Liver (tissue), 9 donors: ENCODE results near the gene MBP. TPM values are rescaled to one million over a fixed set of nuclear protein-coding genes. Genes with fewer than 3 reads are reported as not detected.

Experiments used
- DNase-seq: peaks from one replicate; pipeline ENCODE4 v3.0.0-alpha.2; 2017; ENCODE audit warnings: low spot score
- H3K27ac ChIP-seq, 2 donors: one replicate each; pipeline ENCODE4 v1.7.0; 2013; ENCODE audit warnings: inconsistent platforms in 2 of 2, low read length in 2 of 2, control low read depth in 1 of 2, low read depth in 1 of 2, mild to moderate bottlenecking in 1 of 2
- H3K27me3 ChIP-seq, 4 donors: one replicate each; pipeline versions ENCODE4 v1.6.1 to v1.7.0; 2013; ENCODE audit warnings: low read length in 3 of 4, inconsistent platforms in 1 of 4, mild to moderate bottlenecking in 1 of 4, moderate library complexity in 1 of 4; ENCODE audit not compliant: control insufficient read depth in 4 of 4, insufficient read depth in 4 of 4
- H3K36me3 ChIP-seq, 4 donors: one replicate each; pipeline versions ENCODE4 v1.6.1 to v1.7.0; 2013; ENCODE audit warnings: low read length in 3 of 4, mild to moderate bottlenecking in 3 of 4, low read depth in 1 of 4, moderate library complexity in 1 of 4; ENCODE audit not compliant: control insufficient read depth in 4 of 4, insufficient read depth in 3 of 4
- H3K4me1 ChIP-seq, 4 donors: one replicate each; pipeline versions ENCODE4 v1.6.1 to v1.7.0; 2013; ENCODE audit warnings: low read length in 3 of 4, mild to moderate bottlenecking in 3 of 4, moderate library complexity in 1 of 4; ENCODE audit not compliant: control insufficient read depth in 4 of 4, insufficient read depth in 4 of 4
- H3K4me3 ChIP-seq, 3 donors: one replicate each; pipeline versions ENCODE4 v1.6.1 to v1.7.0; 2013; ENCODE audit warnings: low read length in 3 of 3, control low read depth in 1 of 3, low read depth in 1 of 3, mild to moderate bottlenecking in 1 of 3
- H3K9ac ChIP-seq, 2 donors: one replicate each; pipeline ENCODE4 v1.7.0; 2013; ENCODE audit warnings: low read length in 2 of 2, mild to moderate bottlenecking in 2 of 2, moderate library complexity in 2 of 2, control low read depth in 1 of 2, low read depth in 1 of 2
- H3K9me3 ChIP-seq, 4 donors: one replicate each; pipeline versions ENCODE4 v1.6.1 to v1.7.0; 2013; ENCODE audit warnings: low read length in 3 of 4; ENCODE audit not compliant: control insufficient read depth in 4 of 4
- ATF3 ChIP-seq: IDR thresholded peaks from 2 replicates; pipeline ENCODE4 v1.6.1; 2016; ENCODE audit warnings: antibody characterized with exemption
- CTCF ChIP-seq: fragments of 150-350 bp; IDR thresholded peaks from 2 replicates; pipeline ENCODE4 v1.5.1; 2017; ENCODE audit warnings: improper control_type of control experiment, low read depth, low read length; ENCODE audit not compliant: missing input control
- EGR1 ChIP-seq, 2 donors: IDR thresholded peaks; 2 replicates each; pipeline ENCODE4 v1.6.1; 2016 to 2018; ENCODE audit warnings: antibody characterized with exemption in 2 of 2, low read depth in 2 of 2
- FOXA1 ChIP-seq: IDR thresholded peaks from 2 replicates; pipeline ENCODE4 v1.6.1; 2016; ENCODE audit warnings: antibody characterized with exemption
- FOXA2 ChIP-seq: IDR thresholded peaks from 2 replicates; pipeline ENCODE4 v1.6.1; 2016; ENCODE audit warnings: antibody characterized with exemption
- GABPA ChIP-seq, 2 donors: IDR thresholded peaks in 1 of 2; conservative IDR thresholded peaks in 1 of 2; 2 replicates each; pipeline ENCODE4 v1.6.1; 2016; ENCODE audit warnings: antibody characterized with exemption in 2 of 2, mild to moderate bottlenecking in 1 of 2, moderate library complexity in 1 of 2
- HNF4A ChIP-seq, 2 donors: conservative IDR thresholded peaks; 2 replicates each; pipeline ENCODE4 v1.6.1; 2016; ENCODE audit warnings: antibody characterized with exemption in 2 of 2, mild to moderate bottlenecking in 2 of 2
- HNF4G ChIP-seq: IDR thresholded peaks from 2 replicates; pipeline ENCODE4 v1.6.1; 2016; ENCODE audit warnings: antibody characterized with exemption
- MAX ChIP-seq: IDR thresholded peaks from 2 replicates; pipeline ENCODE4 v1.6.1; 2016; ENCODE audit warnings: antibody characterized with exemption
- NR2F2 ChIP-seq: IDR thresholded peaks from 2 replicates; pipeline ENCODE4 v1.6.1; 2016; ENCODE audit warnings: antibody characterized with exemption
- RAD21 ChIP-seq, 2 donors: IDR thresholded peaks; 2 replicates each; pipeline ENCODE4 v1.6.1; 2016; ENCODE audit warnings: antibody characterized with exemption in 2 of 2, mild to moderate bottlenecking in 2 of 2
- REST ChIP-seq: IDR thresholded peaks from 2 replicates; pipeline ENCODE4 v1.6.1; 2016; ENCODE audit warnings: antibody characterized with exemption, mild to moderate bottlenecking
- RXRA ChIP-seq, 2 donors: IDR thresholded peaks; 2 replicates each; pipeline ENCODE4 v1.6.1; 2017 to 2018; ENCODE audit warnings: antibody characterized with exemption in 2 of 2, mild to moderate bottlenecking in 1 of 2
- SP1 ChIP-seq: IDR thresholded peaks from 2 replicates; pipeline ENCODE4 v1.6.1; 2018; ENCODE audit warnings: antibody characterized with exemption, mild to moderate bottlenecking
- TAF1 ChIP-seq: conservative IDR thresholded peaks from 2 replicates; pipeline ENCODE4 v1.6.1; 2016; ENCODE audit warnings: antibody characterized with exemption, mild to moderate bottlenecking
- YY1 ChIP-seq: IDR thresholded peaks from 2 replicates; pipeline ENCODE4 v1.6.1; 2016; ENCODE audit warnings: antibody characterized with exemption, mild to moderate bottlenecking
- ZBTB33 ChIP-seq: IDR thresholded peaks from 2 replicates; pipeline ENCODE4 v1.6.1; 2016; ENCODE audit warnings: antibody characterized with exemption
- WGBS: extraction: QIAGEN DNeasy Blood & Tissue Kit; methylation state at CpG from one replicate; pipeline ENCODE4 v1.1.7; 2013; 5-methylcytosine and 5-hydroxymethylcytosine counted together
- polyA plus RNA-seq, 2 donors: library from polyadenylated mRNA; stranded (reverse) in 1 of 2; unstranded in 1 of 2; fragments of 200-250 nt in 1 of 2; fragments of >200 nt in 1 of 2; fragmentation: Nextera tagmentation in 1 of 2; extraction: Ambion mirVana in 1 of 2; gene quantifications; one replicate each; pipeline versions ENCODE4 v1.2.1 to v1.2.3, GENCODE V29; 2013 to 2015
- total RNA-seq, 2 donors: library from RNA; depleted of rRNA; stranded (reverse); fragments of >200 nt; gene quantifications; one replicate each; pipeline ENCODE4 v1.2.3, GENCODE V29; 2014
- donor health status: healthy.
- donor health status: healthy.
- donor health status: healthy.
- donor health status: healthy.
- donor health status: healthy.

MBP gene
- total and polyA plus RNA-seq, 4 donors: 9.7 to 23.3 (median 17.7) TPM

GRCh38 chr18:77130229-77131099 is 2.1 kb downstream of the MBP start:
- Histone ChIP-seq H3K4me3 (peak overlapping the region; percentile 52 to 94 (median 70)), H3K9me3 (no peaks in the 10 kb centered on the region), H3K27ac (peak overlapping the region; percentile 96), H3K9ac (peak overlapping the region; percentile 38 to 92), H3K36me3 (no peaks in the 10 kb centered on the region), H3K27me3 (no peaks in the 10 kb centered on the region), H3K4me1 (peaks cover 2 to 29% (median 15%) of the 10 kb centered on the region in 4 donors)
- TF ChIP-seq HNF4A (conservative IDR thresholded peaks at IDR 0.05) (no peak), ZBTB33 (no peak), REST (no peak), CTCF (no peak), GABPA (IDR thresholded peaks at IDR 0.05 in 1 of 2, conservative IDR thresholded peaks at IDR 0.05 in 1 of 2) (no peak), FOXA1 (no peak), RXRA (IDR thresholded peaks at IDR 0.05) (no peak), FOXA2 (no peak)
- DNase-seq: peak; percentile 53
- whole genome bisulfite sequencing: 51% methylated on average over 27 of the region's 27 CpGs

- DNase-seq: no peak
Measured at GRCh38 chr18:77129150-77129551, 3.4 kb downstream of the MBP start.

More at GRCh38 chr18:77129150-77129551, 3.4 kb downstream of the MBP start:
- Histone ChIP-seq H3K27me3 (no peaks in the 10 kb centered on the region), H3K4me1 (peaks cover 5 to 32% (median 16%) of the 10 kb centered on the region in 4 donors), H3K36me3 (no peaks in the 10 kb centered on the region), H3K9ac (no peak overlapping the region), H3K9me3 (no peaks in the 10 kb centered on the region), H3K27ac (peak overlapping the region; percentile 1 to 96), H3K4me3 (no peak overlapping the region)
- 88% methylated on average over 7 of the region's 7 CpGs for WGBS
- no peak for TF ChIP-seq MAX
- TF ChIP-seq TAF1: no peak
- TF ChIP-seq SP1: no peak
- TF ChIP-seq GABPA (IDR thresholded peaks at IDR 0.05 in 1 of 2, conservative IDR thresholded peaks at IDR 0.05 in 1 of 2): no peak
- TF ChIP-seq RXRA (IDR thresholded peaks at IDR 0.05): no peak
- no peak for TF ChIP-seq FOXA2
- TF ChIP-seq YY1: no peak
- TF ChIP-seq RAD21 (IDR thresholded peaks at IDR 0.05): no peak
- TF ChIP-seq ZBTB33: no peak
- TF ChIP-seq EGR1 (IDR thresholded peaks at IDR 0.05; ENCODE audit: low read depth in 2 of 2): no peak
- no peak for TF ChIP-seq ATF3
- TF ChIP-seq REST: no peak
- TF ChIP-seq NR2F2: no peak
- TF ChIP-seq HNF4G: no peak
